K562 (cell line): ENCODE measurements around the gene CFD. TPM values are rescaled to one million over a fixed set of nuclear protein-coding genes. Genes with fewer than 3 reads are reported as not detected.

Source experiments
- DNMT1 ChIP-seq: fragments of 450-650 bp; IDR thresholded peaks from 2 replicates; pipeline ENCODE4 v1.6.1; 2016; ENCODE audit warnings: antibody characterized with exemption, mild to moderate bottlenecking
- MGA ChIP-seq: fragments of 450-650 bp; IDR thresholded peaks from 2 replicates; pipeline ENCODE4 v1.6.1; 2016; ENCODE audit warnings: mild to moderate bottlenecking, moderate library complexity
- NCOA1 ChIP-seq: fragments of 450-650 bp; IDR thresholded peaks from 2 replicates; pipeline ENCODE4 v1.6.1; 2016; ENCODE audit warnings: low read depth
- NEUROD1 ChIP-seq: fragments of 150-350 bp; IDR thresholded peaks from 2 replicates; pipeline ENCODE4 v1.6.1; 2014; ENCODE audit warnings: borderline replicate concordance, low read length, low read depth; ENCODE audit not compliant: partially characterized antibody
- NR2F6 ChIP-seq: fragments of 450-650 bp; formaldehyde crosslinking; IDR thresholded peaks from 2 replicates; pipeline ENCODE4 v1.4.0; 2020; ENCODE audit warnings: mild to moderate bottlenecking
- OTX1 ChIP-seq: fragments of 450-650 bp; formaldehyde crosslinking; IDR thresholded peaks from 2 replicates; pipeline ENCODE4 v1.4.0; 2022; ENCODE audit warnings: mild to moderate bottlenecking
- POLR2A ChIP-seq: fragments of 450-650 bp; conservative IDR thresholded peaks from 2 replicates; pipeline ENCODE4 v1.6.1; 2016
- VEZF1 ChIP-seq: fragments of 200-800 bp; sonication (Bioruptor generic); IDR thresholded peaks from 2 replicates; pipeline ENCODE4 v1.6.1; 2017; ENCODE audit warnings: missing genetic modification characterization, missing compliant biosample characterization
- ZBTB9 ChIP-seq: fragments of 450-650 bp; formaldehyde crosslinking; IDR thresholded peaks from 2 replicates; pipeline ENCODE4 v1.4.0; 2020; ENCODE audit warnings: mild to moderate bottlenecking, moderate library complexity
- ZNF589 ChIP-seq: fragments of 200-800 bp; sonication (Bioruptor generic); IDR thresholded peaks from 2 replicates; pipeline ENCODE4 v1.6.1; 2016; ENCODE audit warnings: low read depth, missing genetic modification characterization, missing compliant biosample characterization
- polyA plus RNA-seq, 8 experiments: library from polyadenylated mRNA; depleted of rRNA in 4 of 8; stranded (reverse) in 5 of 8; unstranded in 3 of 8; fragments of >200 nt; fragmentation: Nextera tagmentation in 2 of 8; fragmentation: Illumina TruSeq in 1 of 8; extraction: Ambion mirVana in 2 of 8; extraction: Trizol in 1 of 8; gene quantifications; 2 replicates each; pipeline versions ENCODE4 v1.2.1 to v1.2.3, GENCODE V29; 2011 to 2014; ENCODE audit warnings: inconsistent platforms in 1 of 8, missing spikeins in 1 of 8
- total RNA-seq, 7 experiments: library from RNA; depleted of rRNA in 6 of 7; stranded (reverse); fragments of >200 nt in 6 of 7; fragmentation: Illumina TruSeq in 2 of 7; extraction: Trizol in 2 of 7; gene quantifications; 2 replicates each; pipeline versions ENCODE4 v1.2.1 to v1.2.3, GENCODE V29; 2011 to 2021; ENCODE audit warnings: low replicate concordance in 1 of 7
- TF ChIP-seq, protein P1 (sequence below): sonication (generic); formaldehyde crosslinking; IDR thresholded peaks from 2 replicates; pipeline ENCODE4 v1.8.0; 2023; ENCODE audit warnings: mild to moderate bottlenecking, missing genetic modification reagents

CFD gene
- total and polyA plus RNA-seq, 9 of the 15 experiments (the other 6 are each of a cell fraction or from before 2014, with no cell fraction given): 0.52 to 59.4 (median 7.6) TPM

DNA sequence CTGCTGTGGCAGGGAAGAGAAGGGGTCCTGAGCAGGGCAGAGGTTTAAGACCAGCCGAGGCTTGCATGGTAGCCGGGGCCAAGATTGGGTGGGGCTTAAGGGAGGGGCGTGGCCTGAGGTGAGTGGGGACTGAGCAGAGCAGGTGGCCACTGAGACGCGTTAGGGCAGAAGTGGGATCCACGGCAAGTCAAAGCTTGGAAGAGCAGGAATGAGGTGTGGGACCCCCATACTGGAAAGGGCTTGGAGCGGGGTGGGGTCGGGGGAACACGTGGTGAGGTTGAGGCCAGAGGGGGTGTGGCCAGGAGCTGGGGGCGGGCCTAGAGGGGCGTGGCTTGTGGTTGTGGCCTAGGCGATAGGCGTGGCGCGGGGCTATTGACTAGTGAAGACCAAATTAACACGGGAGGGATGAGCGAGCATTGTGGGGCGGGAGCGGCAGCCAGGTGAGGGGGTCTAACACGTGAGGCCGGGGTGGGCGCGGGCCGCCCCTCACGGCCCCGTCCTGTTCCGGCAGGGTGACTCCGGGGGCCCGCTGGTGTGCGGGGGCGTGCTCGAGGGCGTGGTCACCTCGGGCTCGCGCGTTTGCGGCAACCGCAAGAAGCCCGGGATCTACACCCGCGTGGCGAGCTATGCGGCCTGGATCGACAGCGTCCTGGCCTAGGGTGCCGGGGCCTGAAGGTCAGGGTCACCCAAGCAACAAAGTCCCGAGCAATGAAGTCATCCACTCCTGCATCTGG, 3.3 kb downstream of the CFD start (continued):
- TF ChIP-seq VEZF1 (CRISPR knock-in tag) (no peak), MGA (peak; percentile 63; the same call in 1 of the 2 replicates), NCOA1 (peak; percentile 31; the same call in 1 of the 2 replicates), DNMT1 (no peak), NEUROD1 (no peak), ZBTB9 (CRISPR knock-in tag) (peak; percentile 40; the same call in 1 of the 2 replicates), POLR2A (peak; percentile 54; the same call in 1 of the 2 replicates), ZNF589 (CRISPR knock-in tag) (no peak), NR2F6 (CRISPR knock-in tag) (no peak), OTX1 (CRISPR knock-in tag) (peak; percentile 33; the same call in 1 of the 2 replicates)
- TF ChIP-seq, protein P1, sequence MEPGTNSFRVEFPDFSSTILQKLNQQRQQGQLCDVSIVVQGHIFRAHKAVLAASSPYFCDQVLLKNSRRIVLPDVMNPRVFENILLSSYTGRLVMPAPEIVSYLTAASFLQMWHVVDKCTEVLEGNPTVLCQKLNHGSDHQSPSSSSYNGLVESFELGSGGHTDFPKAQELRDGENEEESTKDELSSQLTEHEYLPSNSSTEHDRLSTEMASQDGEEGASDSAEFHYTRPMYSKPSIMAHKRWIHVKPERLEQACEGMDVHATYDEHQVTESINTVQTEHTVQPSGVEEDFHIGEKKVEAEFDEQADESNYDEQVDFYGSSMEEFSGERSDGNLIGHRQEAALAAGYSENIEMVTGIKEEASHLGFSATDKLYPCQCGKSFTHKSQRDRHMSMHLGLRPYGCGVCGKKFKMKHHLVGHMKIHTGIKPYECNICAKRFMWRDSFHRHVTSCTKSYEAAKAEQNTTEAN (CRISPR knock-in tag): no peak
